Measurements from ENCODE around the gene DPH2.

Gene DPH2

DNA sequence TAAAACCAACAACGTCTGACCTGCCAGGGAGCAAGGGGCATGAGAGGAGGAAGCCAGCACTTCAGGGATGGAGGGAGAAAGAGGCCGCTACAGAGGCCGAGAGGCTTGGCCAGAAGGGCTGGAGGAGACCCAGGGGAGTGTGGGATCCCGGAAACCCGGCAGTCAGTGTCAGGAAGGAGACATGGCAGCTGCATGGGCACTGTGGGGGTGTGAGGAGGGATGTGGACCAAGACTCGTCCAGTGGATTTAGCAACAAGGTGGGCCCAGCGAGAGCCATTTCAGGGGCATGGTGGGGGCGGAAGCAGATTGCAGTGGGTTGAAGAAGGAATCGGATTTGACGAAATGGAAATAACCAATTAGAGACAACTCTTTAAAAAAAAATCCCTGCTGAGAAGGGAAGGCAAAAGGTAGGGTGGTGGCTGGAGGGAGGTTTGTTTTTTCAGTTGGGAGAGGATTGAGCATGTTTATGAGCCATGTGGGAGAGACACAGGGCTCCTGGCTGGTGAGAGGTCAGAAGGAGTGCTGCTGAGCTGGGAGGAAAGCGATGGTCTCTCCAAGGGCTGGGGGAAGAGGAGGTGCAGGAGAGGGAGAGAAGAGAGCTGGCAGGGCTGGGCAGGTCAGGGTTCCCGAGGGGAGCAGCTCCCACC is 13.6 kb downstream of the DPH2 start:
- no peak for DNase-seq (ENCODE audit: low read depth in 2 of 2)

DNA sequence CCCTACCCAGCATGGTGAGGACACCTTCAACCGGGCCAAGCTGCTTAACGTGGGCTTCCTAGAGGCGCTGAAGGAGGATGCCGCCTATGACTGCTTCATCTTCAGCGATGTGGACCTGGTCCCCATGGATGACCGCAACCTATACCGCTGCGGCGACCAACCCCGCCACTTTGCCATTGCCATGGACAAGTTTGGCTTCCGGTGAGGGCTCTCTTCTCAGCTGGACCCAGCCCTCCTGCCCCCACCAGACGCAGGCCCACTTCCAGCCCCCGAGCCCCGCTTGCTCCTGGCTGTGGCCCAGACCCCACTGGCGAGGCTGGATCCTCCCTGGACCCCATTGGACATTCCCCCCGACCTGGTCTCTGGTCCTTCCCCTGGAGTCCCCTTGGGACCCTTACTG is 15.0 kb downstream of the DPH2 start:
- no peak for DNase-seq (ENCODE audit: low read depth in 2 of 2)

DNA sequence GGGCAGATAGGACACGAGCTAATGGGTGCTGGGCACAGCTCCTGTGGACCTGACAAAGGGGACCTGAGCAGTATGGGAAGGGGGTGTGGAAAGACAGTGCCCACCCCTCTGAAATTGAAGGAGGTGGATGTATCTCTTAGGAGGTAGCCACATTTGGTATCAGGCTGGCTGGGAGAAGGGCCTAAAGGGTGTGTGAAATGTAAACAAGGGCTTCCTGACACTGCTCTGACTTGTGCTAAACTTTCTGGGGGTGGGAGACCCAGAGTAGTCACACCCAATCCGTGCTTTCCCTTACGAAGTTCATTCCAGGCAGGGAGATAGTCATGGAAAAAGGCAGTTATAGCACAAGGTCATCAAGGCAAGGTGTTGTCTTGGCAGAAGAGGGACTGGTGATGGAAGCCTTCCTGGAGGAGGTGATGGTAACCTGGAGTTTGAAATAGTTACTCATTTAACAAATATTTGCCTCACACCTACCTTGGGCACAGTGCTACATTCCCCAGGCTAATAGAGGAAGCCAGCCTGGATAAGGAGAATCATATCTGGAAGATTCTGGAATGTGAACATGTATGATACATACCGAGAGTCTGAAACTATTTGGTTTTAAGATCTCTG is 16.3 kb downstream of the DPH2 start:
- no peak for DNase-seq (ENCODE audit: low read depth in 2 of 2)

DNA sequence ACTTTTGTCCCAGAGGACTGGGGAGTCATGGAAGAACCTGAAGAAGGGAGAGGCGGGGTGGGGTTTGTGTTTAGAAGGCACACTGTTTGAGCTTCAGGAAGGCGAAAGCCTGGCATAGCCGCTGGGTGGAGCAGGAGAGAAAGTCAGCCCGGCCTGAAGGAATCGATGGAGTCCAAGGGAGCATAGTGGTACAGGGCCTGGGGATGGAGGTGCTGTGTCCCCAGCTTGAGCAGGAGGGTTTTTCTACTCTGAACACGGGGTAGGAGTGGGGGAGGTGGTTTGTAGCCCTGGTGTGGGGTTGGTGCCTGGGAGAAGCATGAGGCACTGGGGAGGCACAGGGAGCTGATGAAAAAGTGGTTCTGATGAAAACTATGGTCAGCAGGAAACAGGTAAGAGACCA is 16.9 kb downstream of the DPH2 start:
- DNase-seq (ENCODE audit: low read depth in 2 of 2): no peak

DNA sequence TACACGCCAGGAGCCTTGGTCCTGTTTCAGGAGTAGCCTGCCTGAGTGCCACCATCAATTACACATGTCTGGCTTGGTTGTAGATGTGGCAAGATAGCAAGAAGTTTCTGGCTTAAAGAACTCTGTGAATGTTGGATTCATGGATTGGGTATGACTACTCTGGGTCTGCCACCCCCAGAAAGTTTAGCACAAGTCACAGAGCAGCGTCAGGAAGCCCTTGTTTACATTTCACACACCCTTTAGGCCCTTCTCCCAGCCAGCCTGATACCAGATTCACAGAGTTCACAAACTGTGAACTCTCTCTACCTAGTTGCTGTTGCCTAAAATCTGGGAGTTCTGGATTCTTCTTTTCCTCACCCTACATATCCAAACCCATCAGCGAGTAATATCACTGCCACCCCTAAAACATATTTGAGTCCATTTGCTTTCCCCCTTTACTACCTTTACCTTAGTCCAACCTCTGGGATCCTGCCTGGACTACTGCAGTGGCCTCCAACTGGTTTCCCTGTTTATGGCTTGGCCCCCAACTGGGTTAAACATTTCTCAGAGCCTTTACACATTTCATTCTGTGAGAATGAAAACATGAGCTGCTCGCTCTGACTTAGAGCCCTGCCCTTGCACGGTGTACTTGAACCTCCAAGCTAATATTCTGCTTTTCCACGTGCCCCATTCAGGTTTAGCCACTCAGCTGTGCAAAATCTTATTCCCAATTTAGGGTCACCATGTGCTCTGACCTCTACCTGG is 17.5 kb downstream of the DPH2 start:
- DNase-seq (ENCODE audit: low read depth in 2 of 2): no peak

DNA sequence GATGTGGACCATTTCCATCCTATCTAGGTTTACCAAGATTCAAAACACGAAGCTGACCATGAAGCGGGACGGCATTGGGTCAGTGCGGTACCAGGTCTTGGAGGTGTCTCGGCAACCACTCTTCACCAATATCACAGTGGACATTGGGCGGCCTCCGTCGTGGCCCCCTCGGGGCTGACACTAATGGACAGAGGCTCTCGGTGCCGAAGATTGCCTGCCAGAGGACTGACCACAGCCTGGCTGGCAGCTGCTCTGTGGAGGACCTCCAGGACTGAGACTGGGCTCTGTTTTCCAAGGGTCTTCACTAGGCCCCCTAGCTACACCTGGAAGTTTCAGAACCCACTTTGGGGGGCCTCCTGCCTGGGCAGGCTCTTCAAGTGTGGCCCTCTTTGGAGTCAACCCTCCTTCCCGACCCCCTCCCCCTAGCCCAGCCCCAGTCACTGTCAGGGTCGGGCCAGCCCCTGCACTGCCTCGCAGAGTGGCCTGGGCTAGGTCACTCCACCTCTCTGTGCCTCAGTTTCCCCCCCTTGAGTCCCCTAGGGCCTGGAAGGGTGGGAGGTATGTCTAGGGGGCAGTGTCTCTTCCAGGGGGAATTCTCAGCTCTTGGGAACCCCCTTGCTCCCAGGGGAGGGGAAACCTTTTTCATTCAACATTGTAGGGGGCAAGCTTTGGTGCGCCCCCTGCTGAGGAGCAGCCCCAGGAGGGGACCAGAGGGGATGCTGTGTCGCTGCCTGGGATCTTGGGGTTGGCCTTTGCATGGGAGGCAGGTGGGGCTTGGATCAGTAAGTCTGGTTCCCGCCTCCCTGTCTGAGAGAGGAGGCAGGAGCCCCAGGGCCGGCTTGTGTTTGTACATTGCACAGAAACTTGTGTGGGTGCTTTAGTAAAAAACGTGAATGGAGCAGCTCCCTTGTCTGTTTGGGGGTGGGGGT is 20.7 kb downstream of the DPH2 start:
- no peak for DNase-seq (ENCODE audit: low read depth in 2 of 2)

DNA sequence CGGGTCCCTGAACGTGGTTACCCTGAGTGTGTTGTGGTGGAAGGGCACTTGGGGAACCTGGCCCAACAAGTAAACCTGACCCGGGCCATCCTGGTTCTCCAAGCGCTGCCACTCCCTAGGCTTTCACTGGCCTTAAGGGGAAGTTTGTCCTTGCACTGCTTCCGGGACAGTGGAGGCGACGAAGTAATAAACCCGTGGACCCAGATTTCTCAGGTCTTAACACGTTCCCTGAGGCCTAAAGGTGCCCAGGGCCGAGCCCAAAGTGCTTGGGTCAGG is 21.3 kb downstream of the DPH2 start:
- DNase-seq (ENCODE audit: low read depth in 2 of 2): no peak

DNA sequence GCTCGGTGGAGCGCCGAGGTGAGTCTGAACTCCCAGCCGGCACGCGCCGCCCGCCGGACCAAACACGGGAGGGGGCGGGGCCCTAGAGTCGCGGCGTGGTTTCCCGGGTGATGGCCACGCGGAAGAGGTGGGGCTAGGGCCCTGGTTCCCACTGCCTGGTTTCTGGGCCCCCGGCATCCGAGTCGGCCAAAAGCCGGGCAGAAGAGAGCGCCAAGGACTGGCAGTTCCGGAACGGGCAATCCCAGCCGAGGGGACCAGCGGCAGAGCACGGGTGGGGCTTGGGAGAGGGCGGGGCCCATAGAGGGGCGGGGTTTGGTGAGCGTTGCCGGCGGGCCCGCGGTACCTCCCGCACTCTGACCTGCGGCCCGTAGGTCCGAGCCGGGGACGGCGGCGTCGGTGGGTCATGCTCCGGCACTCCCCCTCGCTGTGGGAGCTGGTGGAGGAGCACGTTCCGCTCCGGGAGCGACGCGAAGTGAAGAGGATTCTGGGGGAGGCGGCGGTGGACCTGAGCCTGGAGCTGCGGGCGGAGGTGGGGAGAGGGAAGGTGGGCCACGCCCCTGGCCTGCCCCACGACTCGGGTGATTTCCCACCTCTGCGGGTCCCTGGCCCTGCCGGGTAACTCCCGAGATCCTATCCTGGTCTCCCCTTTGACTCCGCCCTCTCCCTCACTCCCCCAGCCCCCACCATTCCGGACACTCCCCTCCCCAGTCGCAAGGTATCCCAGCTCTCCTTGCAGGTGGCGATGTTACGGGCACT is 21.8 kb downstream of the DPH2 start, which contains the start of gene CCDC24:
CCDC24 (plus strand) TSS at position 124 of the 756 bp plus-strand sequence; CDS start at position 404, 280 bp downstream.
- peak; percentile 61 to 77 for DNase-seq (ENCODE audit: low read depth in 2 of 2)

DNA sequence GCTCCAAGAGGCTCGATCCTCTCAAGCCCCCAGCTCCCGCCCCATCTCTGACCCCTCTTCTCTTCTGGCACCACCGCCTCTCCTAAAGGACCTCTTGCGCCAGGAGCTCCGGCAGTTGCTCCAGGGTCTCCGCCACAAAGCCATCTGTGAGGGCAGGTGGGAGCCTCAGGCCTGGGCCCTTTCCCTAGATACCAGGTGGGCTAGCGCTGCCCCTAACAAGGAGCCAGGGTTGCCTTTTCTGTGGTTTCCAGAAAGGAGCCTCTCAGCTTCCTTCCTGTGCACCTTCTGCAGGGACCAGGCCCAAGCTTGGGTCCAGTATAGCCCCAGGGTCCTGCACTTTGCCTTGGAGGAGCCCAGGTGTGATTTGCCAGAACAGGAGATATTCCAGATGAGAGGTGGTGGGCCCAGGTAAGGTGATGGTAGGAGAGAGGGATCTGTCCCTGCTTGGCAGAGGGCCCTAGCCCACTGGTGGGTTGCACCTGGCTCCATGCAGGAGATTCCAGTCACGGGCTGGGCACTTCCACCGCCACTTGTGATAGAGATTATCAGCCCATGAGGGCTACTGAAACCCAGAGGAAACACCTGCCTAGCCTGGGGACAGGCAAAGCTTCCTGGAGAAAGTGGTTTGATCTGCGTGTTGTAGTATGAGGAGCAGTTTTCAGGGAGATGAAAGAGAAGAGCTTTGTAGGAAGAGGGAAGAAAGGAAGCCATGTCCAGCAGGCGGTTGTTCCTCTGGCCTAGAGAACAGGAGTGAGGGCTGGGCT is 22.6 kb downstream of the DPH2 start:
- no peak for DNase-seq (ENCODE audit: low read depth in 2 of 2)

DNA sequence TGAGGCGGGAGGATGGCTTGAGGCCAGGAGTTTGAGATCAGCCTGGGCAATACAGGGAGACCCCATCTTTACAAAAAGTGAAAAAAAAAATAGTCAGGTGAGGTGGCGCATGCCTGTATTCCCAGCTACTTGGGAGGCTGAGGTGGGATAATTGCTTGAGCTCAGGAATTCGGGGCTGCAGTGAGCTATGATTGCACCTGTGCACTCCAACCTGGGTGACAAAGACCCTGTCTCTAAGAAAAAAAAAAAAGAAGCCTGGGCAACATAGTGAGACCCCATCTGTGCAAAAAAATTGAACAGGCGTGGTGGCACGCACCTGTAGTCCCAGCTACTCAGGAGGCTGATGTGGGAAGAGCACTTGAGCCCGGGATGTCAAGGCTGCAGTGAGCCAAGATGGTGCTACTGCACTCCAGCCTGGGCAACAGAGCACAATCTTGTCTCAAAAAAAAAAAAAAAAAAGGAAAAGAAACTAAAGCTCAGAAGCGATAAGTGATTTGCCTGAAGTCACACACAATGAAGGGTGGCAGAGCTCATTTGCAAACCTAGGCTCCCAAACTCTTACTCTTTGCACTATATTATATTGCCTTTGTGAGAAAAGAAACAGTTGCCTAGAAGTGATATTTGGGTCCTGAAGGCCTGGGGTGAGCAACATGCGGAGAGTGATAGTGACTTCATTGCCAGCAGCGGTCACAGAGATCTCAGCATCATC is 23.6 kb downstream of the DPH2 start:
- no peak for DNase-seq (ENCODE audit: low read depth in 2 of 2)

DNA sequence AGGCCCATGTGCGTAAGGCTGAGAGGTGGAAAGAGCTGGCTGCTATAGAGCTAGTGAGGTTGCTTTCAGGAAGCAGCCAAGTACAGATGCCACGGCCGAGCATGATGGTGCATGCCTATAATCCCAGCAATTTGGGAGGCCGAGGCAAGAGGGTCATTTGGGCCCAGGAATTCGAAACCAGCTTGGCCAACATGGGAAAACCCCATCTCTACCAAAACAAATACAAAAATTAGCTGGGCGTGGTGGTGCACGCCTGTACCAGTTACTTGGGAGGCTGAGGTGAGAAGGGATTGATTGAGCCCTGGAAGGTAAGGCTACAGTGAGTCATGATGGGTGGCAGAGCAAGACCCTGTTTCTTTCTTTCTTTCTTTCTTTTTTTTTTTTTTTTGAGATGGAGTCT is 24.3 kb downstream of the DPH2 start:
- DNase-seq (ENCODE audit: low read depth in 2 of 2): no peak

DNA sequence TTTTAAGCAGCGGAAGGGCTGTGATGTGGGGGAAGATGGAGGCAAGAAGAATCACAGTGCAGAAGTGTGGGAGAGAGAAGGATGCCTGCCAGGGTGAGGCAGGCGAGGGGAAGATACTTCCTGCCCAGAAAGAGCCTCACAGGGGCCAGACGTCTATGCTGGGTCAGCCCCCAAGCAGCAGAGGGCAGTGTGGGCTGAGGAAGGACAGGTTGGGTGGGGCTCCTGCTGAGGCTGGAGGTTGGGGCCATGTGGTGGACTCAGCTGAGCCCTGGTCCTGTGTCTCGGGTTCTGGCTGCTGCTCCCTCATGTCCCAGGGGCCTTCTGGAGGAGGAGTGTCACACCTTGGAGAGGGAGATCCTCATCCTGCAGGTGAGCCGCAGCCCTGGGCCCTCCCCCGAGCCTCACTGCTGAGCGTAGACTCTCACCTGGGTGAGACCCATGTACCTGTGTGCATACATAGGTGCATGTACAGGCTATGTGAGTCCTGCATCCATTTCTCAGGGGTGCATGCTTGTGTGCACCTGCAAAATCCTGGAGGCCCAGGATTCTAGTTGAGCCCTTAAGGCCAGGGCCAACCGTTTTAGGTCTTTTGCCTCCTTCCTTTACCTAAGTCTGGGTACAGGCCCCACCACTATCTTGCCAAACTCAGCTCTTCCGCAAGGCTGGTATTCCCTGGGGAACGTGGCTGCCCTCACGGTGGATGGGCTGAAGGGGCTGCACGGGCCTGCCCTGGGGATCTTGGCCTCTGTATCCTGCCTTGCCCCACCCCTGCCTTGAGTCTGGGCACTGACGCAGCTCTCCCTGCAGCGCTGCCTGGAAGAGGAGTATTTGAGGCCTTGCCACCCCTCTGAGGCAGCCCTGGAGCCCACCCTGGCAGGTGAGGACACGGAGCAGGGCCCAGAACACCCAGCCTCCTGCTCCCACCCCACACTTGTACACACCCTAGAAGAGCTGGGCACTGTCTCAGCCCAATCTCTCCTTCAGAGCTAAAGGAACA is 25.3 kb downstream of the DPH2 start:
- DNase-seq (ENCODE audit: low read depth in 2 of 2): no peak

DNA sequence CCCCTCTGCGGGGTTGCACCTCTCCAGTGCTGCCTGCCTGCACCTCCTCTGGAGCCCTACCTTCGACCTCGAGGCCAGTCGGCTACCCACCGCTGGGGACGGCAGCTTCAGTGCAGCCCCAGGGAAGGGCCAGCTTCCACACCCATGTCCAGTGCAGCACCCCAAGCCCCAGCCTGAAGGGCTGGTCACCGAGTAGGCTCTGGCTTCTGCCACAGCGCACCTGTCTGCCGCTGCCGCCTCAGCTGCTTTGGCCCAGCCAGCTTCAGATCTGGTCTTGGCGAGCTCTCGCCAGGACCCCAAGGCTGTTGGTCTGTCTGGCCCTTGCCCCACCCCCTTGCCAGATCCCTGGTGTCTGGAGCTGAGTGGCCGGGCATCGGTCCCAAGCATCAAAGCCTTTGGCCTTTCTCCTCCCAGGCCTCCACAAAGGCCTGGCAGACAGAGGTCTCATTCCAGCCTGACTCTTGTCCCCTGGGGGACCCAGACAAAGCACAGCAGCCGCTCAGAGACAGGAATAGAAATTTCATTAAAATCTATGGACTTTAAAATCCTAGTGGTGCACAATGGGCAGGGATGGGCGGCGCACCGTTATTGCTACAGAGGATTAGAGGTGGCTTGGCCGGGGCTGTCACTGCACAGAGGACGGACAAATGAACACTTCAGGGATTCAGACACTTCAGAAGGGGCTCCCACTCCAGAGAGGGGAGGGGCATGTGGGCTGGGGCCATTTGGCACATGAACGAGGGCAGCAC is 26.3 kb downstream of the DPH2 start:
- DNase-seq (ENCODE audit: low read depth in 2 of 2): no peak

DNA sequence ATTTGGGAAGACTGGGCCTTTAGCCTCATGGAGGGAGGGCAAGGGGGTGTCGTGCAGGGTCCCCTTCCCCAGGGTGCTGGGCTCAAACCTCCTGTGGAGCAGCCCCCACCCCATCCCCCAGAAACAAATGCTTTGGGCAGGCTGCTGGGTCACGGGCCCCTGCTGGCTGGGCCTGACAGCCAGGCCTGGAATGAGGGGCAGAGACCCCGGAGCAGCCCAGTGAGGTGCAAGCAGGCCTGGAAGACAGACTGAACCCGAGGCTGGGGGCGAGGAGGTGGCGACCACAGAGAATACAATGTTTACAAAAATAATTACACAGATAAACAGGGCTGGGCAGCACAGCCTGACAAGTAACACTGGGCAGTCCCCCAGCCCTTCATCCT is 26.9 kb downstream of the DPH2 start:
- no peak for DNase-seq (ENCODE audit: low read depth in 2 of 2)

DNA sequence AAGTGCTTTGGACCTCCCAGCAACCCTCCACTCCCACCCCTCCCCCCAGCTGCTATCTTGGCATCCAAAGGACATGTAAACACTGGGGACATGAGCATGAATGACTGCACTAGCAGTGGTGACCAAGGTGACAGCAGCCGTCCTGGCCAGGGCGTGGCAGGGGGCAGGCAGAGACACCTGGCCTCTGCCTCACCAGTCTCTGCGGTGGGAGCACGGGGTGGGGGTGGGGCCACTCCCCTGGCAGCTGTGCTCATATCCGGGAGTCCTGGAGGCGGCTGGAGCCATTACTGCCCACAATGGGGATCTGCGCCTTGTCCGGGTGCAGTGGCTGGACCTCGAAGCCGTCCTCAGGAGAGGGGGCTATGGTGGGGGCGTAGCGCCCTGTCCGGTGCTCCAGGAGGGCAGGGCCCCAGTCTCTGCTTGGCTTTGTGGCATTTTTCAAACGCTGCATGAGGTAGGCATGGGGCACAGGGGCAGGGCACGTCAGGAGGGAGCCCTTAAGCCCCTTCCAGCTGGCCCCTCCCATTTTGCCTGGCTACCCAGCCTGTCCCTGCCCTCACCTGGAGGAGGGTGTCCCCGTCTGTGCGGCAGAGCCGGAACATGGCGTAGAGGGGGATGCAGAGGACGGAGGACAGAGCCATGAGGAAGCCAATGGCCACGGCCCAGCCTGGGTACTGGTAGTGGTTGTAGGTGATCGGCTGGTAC is 27.6 kb downstream of the DPH2 start:
- no peak for DNase-seq (ENCODE audit: low read depth in 2 of 2)

DNA sequence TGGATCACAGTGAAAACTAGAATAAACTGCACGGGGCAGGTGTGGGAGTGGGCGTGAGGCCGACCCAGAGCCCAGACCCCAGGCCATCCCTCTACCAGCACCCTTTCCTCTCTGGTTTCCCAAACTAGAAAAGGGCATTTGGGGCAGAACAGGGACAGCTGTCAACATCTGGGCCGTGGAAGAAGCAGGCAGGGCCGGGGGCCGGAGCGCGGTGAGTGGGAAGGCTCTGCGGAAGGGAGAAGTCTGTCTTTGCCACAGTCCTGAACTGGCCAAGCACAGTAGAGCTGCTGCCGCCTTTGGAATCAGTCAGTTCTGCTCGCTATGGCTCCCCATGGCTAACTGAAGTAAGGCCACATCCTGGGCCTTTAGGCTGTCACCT is 28.2 kb downstream of the DPH2 start:
- DNase-seq (ENCODE audit: low read depth in 2 of 2): no peak

DNA sequence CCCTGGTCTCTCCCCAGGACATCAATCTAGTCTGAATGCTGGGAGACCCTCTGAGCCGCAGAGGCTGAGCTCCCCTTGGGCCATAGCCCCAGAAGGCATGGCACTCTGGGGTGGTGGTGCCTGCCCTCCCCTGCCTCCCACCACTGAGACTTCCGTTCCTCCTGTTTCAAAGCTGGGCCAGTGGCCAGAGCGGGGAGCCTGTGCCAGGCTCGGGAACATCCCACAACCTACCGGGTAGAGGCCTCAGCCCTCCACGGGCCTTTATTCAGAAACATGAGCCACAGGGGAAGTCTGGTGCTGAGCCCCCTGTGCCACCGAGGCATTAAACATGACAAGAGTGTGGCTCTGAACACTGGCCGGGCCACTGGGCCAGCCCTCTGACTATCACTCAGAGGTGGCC is 29.6 kb downstream of the DPH2 start:
- no peak for DNase-seq (ENCODE audit: low read depth in 2 of 2)
